OCI-LY3 (cell line): ENCODE measurements around the gene EOLA1.
A peak's percentile ranks its signal among the peaks of the same experiment; 100 is the strongest.
"Not testable (repeated sequence)": the region's sequence is repeated elsewhere in the genome, so short reads cannot be mapped to it uniquely, and the experiment has no call there.

ENCODE experiments used
- H2AFZ ChIP-seq: fragments of 200-600, 300-600 bp; shearing (Covaris generic); 2 replicates; pipeline ENCODE4 v1.6.0; 2014; ENCODE audit warnings: antibody characterized with exemption, low read depth, low read length
- H3K27ac ChIP-seq: fragments of 200-600, 300-600 bp; sonication (generic); 2 replicates; pipeline ENCODE4 v1.5.1; 2014; ENCODE audit warnings: mild to moderate bottlenecking, low read length, moderate library complexity, mixed read lengths
- H3K27me3 ChIP-seq: fragments of 200-600, 300-600 bp; sonication (generic); 2 replicates; pipeline ENCODE4 v1.6.1; 2014; ENCODE audit warnings: low read depth, low read length, mixed read lengths
- H3K36me3 ChIP-seq: fragments of 200-600, 300-600 bp; sonication (generic); replicated peaks from 2 replicates; pipeline ENCODE3; 2014; ENCODE audit warnings: low read depth, low read length, mixed read lengths
- H3K4me1 ChIP-seq: fragments of 300-600, 200-600 bp; sonication (generic); 2 replicates; pipeline ENCODE4 v1.6.1; 2014; ENCODE audit warnings: low read length, mixed read lengths
- H3K4me2 ChIP-seq: fragments of 200-600, 300-600 bp; sonication (generic); 2 replicates; pipeline ENCODE4 v1.6.1; 2014; ENCODE audit warnings: low read length, mixed read lengths
- H3K4me3 ChIP-seq: fragments of 300-600, 200-600 bp; sonication (generic); 2 replicates; pipeline ENCODE4 v1.5.1; 2014; ENCODE audit warnings: antibody characterized with exemption, mild to moderate bottlenecking, low read length, moderate library complexity
- H3K79me2 ChIP-seq: fragments of 300-600, 200-600 bp; shearing (Covaris generic); 2 replicates; pipeline ENCODE4 v1.6.1; 2014; ENCODE audit warnings: mild to moderate bottlenecking, low read length, mixed read lengths
- H3K9ac ChIP-seq: fragments of 300-600, 200-600 bp; shearing (Covaris generic); 2 replicates; pipeline ENCODE4 v1.6.0; 2014; ENCODE audit warnings: mild to moderate bottlenecking, low read length, moderate library complexity
- H3K9me3 ChIP-seq: fragments of 200-600, 300-600 bp; shearing (Covaris generic); 2 replicates; pipeline ENCODE4 v1.6.1; 2014; ENCODE audit warnings: low read length, mixed read lengths; ENCODE audit not compliant: insufficient read depth
- H4K20me1 ChIP-seq: fragments of 200-600, 300-600 bp; sonication (generic); 2 replicates; pipeline ENCODE4 v1.6.1; 2016; ENCODE audit warnings: low read length, mixed read lengths; ENCODE audit not compliant: insufficient read depth
- CTCF ChIP-seq: fragments of 200-600, 300-600 bp; sonication (generic); IDR thresholded peaks from 2 replicates; pipeline ENCODE4 v1.5.1; 2014; ENCODE audit warnings: antibody characterized with exemption, low read length, low read depth
- EZH2phosphoT487 ChIP-seq: fragments of 200-600 bp; shearing (Covaris generic); IDR thresholded peaks from 2 replicates; pipeline ENCODE4 v1.6.1; 2018; ENCODE audit warnings: antibody characterized with exemption, mixed run types, low read depth

The EOLA1 gene

GRCh38 chrX:149539283-149540130 lies 1.3 kb upstream of the EOLA1 start:
- TF ChIP-seq CTCF (no peak), EZH2phosphoT487 (no peak)
- Histone ChIP-seq H3K79me2 (peaks cover 11% of the 10 kb centered on the region), H3K9ac (peak overlapping the region; percentile 79), H3K27me3 (no peaks in the 10 kb centered on the region), H3K4me1 (peaks cover 17% of the 10 kb centered on the region), H3K4me3 (peak overlapping the region; percentile 92), H2AFZ (no peak overlapping the region), H4K20me1 (no peaks in the 10 kb centered on the region), H3K4me2 (peak overlapping the region; percentile 90), H3K27ac (peak overlapping the region; percentile 80), H3K36me3 (no peaks in the 10 kb centered on the region), H3K9me3 (no peaks in the 10 kb centered on the region)

- TF ChIP-seq CTCF (no peak), EZH2phosphoT487 (no peak)
- Histone ChIP-seq H3K9ac (peak overlapping the region; percentile 88), H4K20me1 (no peaks in the 10 kb centered on the region), H3K79me2 (peaks cover 11% of the 10 kb centered on the region), H3K4me2 (peak overlapping the region; percentile 82), H2AFZ (peak overlapping the region; percentile 62; the same call in 1 of the 2 replicates), H3K9me3 (no peaks in the 10 kb centered on the region), H3K4me3 (peak overlapping the region; percentile 89), H3K27ac (peak overlapping the region; percentile 95), H3K4me1 (peaks cover 23% of the 10 kb centered on the region), H3K27me3 (no peaks in the 10 kb centered on the region), H3K36me3 (no peaks in the 10 kb centered on the region)
These were observed 636 bp upstream of the EOLA1 start for GRCh38 chrX:149540131-149540620.

GRCh38 chrX:149541521-149542047 lies 772 bp downstream of the EOLA1 start:
- H3K36me3 ChIP-seq: no peaks in the 10 kb centered on the region
- H2AFZ ChIP-seq: no peak overlapping the region
- peaks cover 27% of the 10 kb centered on the region for H3K4me1 ChIP-seq
- no peak for TF ChIP-seq EZH2phosphoT487
- peak overlapping the region; percentile 89 for H3K4me3 ChIP-seq
- H3K79me2 ChIP-seq: peaks cover 11% of the 10 kb centered on the region
- H3K4me2 ChIP-seq: peak overlapping the region; percentile 97
- H3K27ac ChIP-seq: peak overlapping the region; percentile 95
- H3K9me3 ChIP-seq: no peaks in the 10 kb centered on the region
- no peaks in the 10 kb centered on the region for H4K20me1 ChIP-seq
- peak overlapping the region; percentile 79 for H3K9ac ChIP-seq
- H3K27me3 ChIP-seq: no peaks in the 10 kb centered on the region

GRCh38 chrX:149545545-149546543 lies 5.0 kb downstream of the EOLA1 start:
- H3K27me3 ChIP-seq, H3K36me3 ChIP-seq, H2AFZ ChIP-seq, H3K4me2 ChIP-seq, H3K4me3 ChIP-seq, H4K20me1 ChIP-seq, H3K9me3 ChIP-seq: not testable (repeated sequence)
- Histone ChIP-seq H3K9ac (peak overlapping the region; percentile 39; the same call in 1 of the 2 replicates), H3K79me2 (peaks cover 11% of the 10 kb centered on the region), H3K4me1 (peaks cover 22% of the 10 kb centered on the region), H3K27ac (peak overlapping the region; percentile 71)

- H4K20me1 ChIP-seq, H3K9me3 ChIP-seq, H3K4me3 ChIP-seq, H3K27me3 ChIP-seq, H3K4me2 ChIP-seq, H3K36me3 ChIP-seq, H3K79me2 ChIP-seq, H3K9ac ChIP-seq, H2AFZ ChIP-seq: not testable (repeated sequence)
- peaks cover 18% of the 10 kb centered on the region for H3K4me1 ChIP-seq
- peak overlapping the region; percentile 71; the same call in 1 of the 2 replicates for H3K27ac ChIP-seq
These were observed 6.2 kb downstream of the EOLA1 start for GRCh38 chrX:149546962-149547361.

- not testable (repeated sequence) for H2AFZ ChIP-seq
These were observed 7.0 kb downstream of the EOLA1 start for GRCh38 chrX:149547782-149548181.

GRCh38 chrX:149549701-149550100 lies 8.9 kb downstream of the EOLA1 start, which contains the start of gene HSFX3:
Gene HSFX3 (minus strand): TSS chrX:149549924. CDS start chrX:149549852, 72 bp downstream.
- not testable (repeated sequence) for H2AFZ ChIP-seq, H3K27ac ChIP-seq, H3K9ac ChIP-seq, H3K9me3 ChIP-seq, H3K27me3 ChIP-seq, H4K20me1 ChIP-seq, H3K4me3 ChIP-seq, H3K36me3 ChIP-seq, H3K79me2 ChIP-seq, H3K4me2 ChIP-seq
- peaks cover 15% of the 10 kb centered on the region for H3K4me1 ChIP-seq

More at GRCh38 chrX:149547782-149548181, 7.0 kb downstream of the EOLA1 start:
- H3K4me3 ChIP-seq, H3K36me3 ChIP-seq, H4K20me1 ChIP-seq, H3K27ac ChIP-seq, H3K9ac ChIP-seq, H3K27me3 ChIP-seq, H3K9me3 ChIP-seq, H3K79me2 ChIP-seq, H3K4me2 ChIP-seq: not testable (repeated sequence)
- H3K4me1 ChIP-seq: peaks cover 17% of the 10 kb centered on the region
